ENCODE data around the gene RELT. TPM values are rescaled to one million over a fixed set of nuclear protein-coding genes. Genes with fewer than 3 reads are reported as not detected.

Gene RELT
- total and polyA plus RNA-seq, 2 of the 13 experiments (the other 11 are each of a cell fraction or from before 2014, with no cell fraction given): 2.5 to 4.7 TPM

DNA sequence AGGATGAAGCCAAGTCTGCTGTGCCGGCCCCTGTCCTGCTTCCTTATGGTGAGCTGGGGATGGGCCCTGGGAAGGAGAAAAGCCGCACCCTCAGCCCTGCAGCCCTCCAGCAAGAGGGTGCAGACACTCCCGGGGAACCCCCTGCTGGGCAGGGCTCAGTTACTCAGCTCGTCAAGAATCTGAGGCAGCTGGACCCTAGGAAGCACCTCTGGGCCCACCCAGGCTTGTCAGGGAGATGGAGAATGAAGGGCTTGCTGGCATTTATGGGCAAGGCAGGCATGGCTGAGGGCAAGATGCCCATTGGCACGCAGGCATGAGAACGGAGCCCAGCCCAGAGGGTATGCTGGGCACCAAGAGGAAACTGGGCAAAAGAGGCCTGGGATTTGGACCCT is 12.9 kb downstream of the RELT start:
- in situ Hi-C loops (cut with HindIII; ENCODE audit: extremely low pct_ligation_motif_present, low pct_unique_long_range_greater_than_20kb): no loop called here
- H3K4me2 ChIP-seq (ENCODE audit: low read depth, low read length): no peak overlapping the region
- no peaks in the 10 kb centered on the region for H3K9me3 ChIP-seq (ENCODE audit: low read length)
- ChIA-PET POLR2A (no interaction called here), CTCF (ENCODE audit: low intra/inter-chr PET ratio, low total read pairs) (no interaction called here)
- 100% methylated on average over 4 of the region's 6 CpGs for WGBS (ENCODE audit: low lambda C conversion rate)
- no peak for ATAC-seq
- H3K36me3 ChIP-seq (replicated peaks in 1 of 2; ENCODE audit: control insufficient read depth in 1 of 2, insufficient read depth in 2 of 2, low read length in 2 of 2): peaks cover 3 to 8% of the 10 kb centered on the region in 2 experiments; a peak in 3 of 5 replicates
- H3K79me2 ChIP-seq (ENCODE audit: insufficient read depth, low read length): peaks cover 8% of the 10 kb centered on the region
- H4K20me1 ChIP-seq (ENCODE audit: insufficient read depth, low read length): no peaks in the 10 kb centered on the region
- intact Hi-C loops (cut with micrococcal nuclease; ENCODE audit: unreplicated experiment): no loop called here
- no peak overlapping the region for H3K4me3 ChIP-seq (replicated peaks in 1 of 3; ENCODE audit: insufficient read depth in 1 of 3, low read depth in 2 of 3, low read length in 3 of 3)
- H2AFZ ChIP-seq (ENCODE audit: low read length): no peak overlapping the region
- no TSS peak for BruUV-seq (replicated peaks)
- FAIRE-seq: no peak
- no peaks in the 10 kb centered on the region for H3K27me3 ChIP-seq (ENCODE audit: control insufficient read depth in 1 of 2, insufficient read depth in 2 of 2, low read length in 2 of 2)
- DNase-seq (ENCODE audit: low spot score): no peak
- H3K4me1 ChIP-seq (ENCODE audit: insufficient read depth, low read length): peaks cover 16% of the 10 kb centered on the region
- no peak for TF ChIP-seq DR1 (CRISPR knock-in tag; IDR thresholded peaks at IDR 0.05)
- H3K27ac ChIP-seq (ENCODE audit: extremely low read length, insufficient read depth, low read length): no peak overlapping the region
- H3K9ac ChIP-seq (ENCODE audit: insufficient read depth, low read depth, low read length): no peak overlapping the region

- H4K20me1 ChIP-seq (ENCODE audit: insufficient read depth, low read length): no peaks in the 10 kb centered on the region
- 96% methylated on average over 7 of the region's 7 CpGs for WGBS (ENCODE audit: low lambda C conversion rate)
- intact Hi-C loops (cut with micrococcal nuclease; ENCODE audit: unreplicated experiment) (no loop called here), in situ Hi-C loops (cut with HindIII; ENCODE audit: extremely low pct_ligation_motif_present, low pct_unique_long_range_greater_than_20kb) (loop anchor here (5.0 kb wide), 2 partner anchors 38 to 98 kb away; no protein-coding TSS in a partner anchor)
- peaks cover 16% of the 10 kb centered on the region for H3K4me1 ChIP-seq (ENCODE audit: insufficient read depth, low read length)
- no peak overlapping the region for H3K4me3 ChIP-seq (replicated peaks in 1 of 3; ENCODE audit: insufficient read depth in 1 of 3, low read depth in 2 of 3, low read length in 3 of 3)
- H2AFZ ChIP-seq (ENCODE audit: low read length): no peak overlapping the region
- peaks cover 5% of the 10 kb centered on the region for H3K79me2 ChIP-seq (ENCODE audit: insufficient read depth, low read length)
- DNase-seq (ENCODE audit: low spot score) (no peak), ATAC-seq (no peak), FAIRE-seq (no peak)
- H3K36me3 ChIP-seq (replicated peaks in 1 of 2; ENCODE audit: control insufficient read depth in 1 of 2, insufficient read depth in 2 of 2, low read length in 2 of 2): peaks cover 4 to 8% of the 10 kb centered on the region in 2 experiments; a peak in 3 of 5 replicates
- CTCF ChIA-PET (ENCODE audit: low intra/inter-chr PET ratio, low total read pairs): no interaction called here
- no peak overlapping the region for H3K9ac ChIP-seq (ENCODE audit: insufficient read depth, low read depth, low read length)
- H3K27ac ChIP-seq (ENCODE audit: extremely low read length, insufficient read depth, low read length): no peak overlapping the region
- H3K4me2 ChIP-seq (ENCODE audit: low read depth, low read length): no peak overlapping the region
- no peaks in the 10 kb centered on the region for H3K9me3 ChIP-seq (ENCODE audit: low read length)
- no TSS peak for BruUV-seq (replicated peaks)
- POLR2A ChIA-PET: no interaction called here
- no peaks in the 10 kb centered on the region for H3K27me3 ChIP-seq (ENCODE audit: control insufficient read depth in 1 of 2, insufficient read depth in 2 of 2, low read length in 2 of 2)
- TF ChIP-seq, protein P1, sequence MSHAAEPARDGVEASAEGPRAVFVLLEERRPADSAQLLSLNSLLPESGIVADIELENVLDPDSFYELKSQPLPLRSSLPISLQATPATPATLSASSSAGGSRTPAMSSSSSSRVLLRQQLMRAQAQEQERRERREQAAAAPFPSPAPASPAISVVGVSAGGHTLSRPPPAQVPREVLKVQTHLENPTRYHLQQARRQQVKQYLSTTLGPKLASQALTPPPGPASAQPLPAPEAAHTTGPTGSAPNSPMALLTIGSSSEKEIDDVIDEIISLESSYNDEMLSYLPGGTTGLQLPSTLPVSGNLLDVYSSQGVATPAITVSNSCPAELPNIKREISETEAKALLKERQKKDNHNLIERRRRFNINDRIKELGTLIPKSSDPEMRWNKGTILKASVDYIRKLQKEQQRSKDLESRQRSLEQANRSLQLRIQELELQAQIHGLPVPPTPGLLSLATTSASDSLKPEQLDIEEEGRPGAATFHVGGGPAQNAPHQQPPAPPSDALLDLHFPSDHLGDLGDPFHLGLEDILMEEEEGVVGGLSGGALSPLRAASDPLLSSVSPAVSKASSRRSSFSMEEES (CRISPR knock-in tag; IDR thresholded peaks at IDR 0.05): no peak
- TF ChIP-seq NRL (CRISPR knock-in tag; IDR thresholded peaks at IDR 0.05; ENCODE audit: borderline replicate concordance) (no peak), ZNF557 (CRISPR knock-in tag; IDR thresholded peaks at IDR 0.05) (no peak), ZNF180 (CRISPR knock-in tag; IDR thresholded peaks at IDR 0.05; ENCODE audit: borderline replicate concordance, low read depth) (no peak), ZNF556 (CRISPR knock-in tag; IDR thresholded peaks at IDR 0.05; ENCODE audit: borderline replicate concordance) (no peak), AGO1 (IDR thresholded peaks at IDR 0.05; ENCODE audit: low read depth, low read length, poor library complexity, severe bottlenecking) (no peak)
- TF ChIP-seq, protein P2, sequence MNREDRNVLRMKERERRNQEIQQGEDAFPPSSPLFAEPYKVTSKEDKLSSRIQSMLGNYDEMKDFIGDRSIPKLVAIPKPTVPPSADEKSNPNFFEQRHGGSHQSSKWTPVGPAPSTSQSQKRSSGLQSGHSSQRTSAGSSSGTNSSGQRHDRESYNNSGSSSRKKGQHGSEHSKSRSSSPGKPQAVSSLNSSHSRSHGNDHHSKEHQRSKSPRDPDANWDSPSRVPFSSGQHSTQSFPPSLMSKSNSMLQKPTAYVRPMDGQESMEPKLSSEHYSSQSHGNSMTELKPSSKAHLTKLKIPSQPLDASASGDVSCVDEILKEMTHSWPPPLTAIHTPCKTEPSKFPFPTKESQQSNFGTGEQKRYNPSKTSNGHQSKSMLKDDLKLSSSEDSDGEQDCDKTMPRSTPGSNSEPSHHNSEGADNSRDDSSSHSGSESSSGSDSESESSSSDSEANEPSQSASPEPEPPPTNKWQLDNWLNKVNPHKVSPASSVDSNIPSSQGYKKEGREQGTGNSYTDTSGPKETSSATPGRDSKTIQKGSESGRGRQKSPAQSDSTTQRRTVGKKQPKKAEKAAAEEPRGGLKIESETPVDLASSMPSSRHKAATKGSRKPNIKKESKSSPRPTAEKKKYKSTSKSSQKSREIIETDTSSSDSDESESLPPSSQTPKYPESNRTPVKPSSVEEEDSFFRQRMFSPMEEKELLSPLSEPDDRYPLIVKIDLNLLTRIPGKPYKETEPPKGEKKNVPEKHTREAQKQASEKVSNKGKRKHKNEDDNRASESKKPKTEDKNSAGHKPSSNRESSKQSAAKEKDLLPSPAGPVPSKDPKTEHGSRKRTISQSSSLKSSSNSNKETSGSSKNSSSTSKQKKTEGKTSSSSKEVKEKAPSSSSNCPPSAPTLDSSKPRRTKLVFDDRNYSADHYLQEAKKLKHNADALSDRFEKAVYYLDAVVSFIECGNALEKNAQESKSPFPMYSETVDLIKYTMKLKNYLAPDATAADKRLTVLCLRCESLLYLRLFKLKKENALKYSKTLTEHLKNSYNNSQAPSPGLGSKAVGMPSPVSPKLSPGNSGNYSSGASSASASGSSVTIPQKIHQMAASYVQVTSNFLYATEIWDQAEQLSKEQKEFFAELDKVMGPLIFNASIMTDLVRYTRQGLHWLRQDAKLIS (CRISPR knock-in tag; IDR thresholded peaks at IDR 0.05): no peak
- TF ChIP-seq, protein P3, sequence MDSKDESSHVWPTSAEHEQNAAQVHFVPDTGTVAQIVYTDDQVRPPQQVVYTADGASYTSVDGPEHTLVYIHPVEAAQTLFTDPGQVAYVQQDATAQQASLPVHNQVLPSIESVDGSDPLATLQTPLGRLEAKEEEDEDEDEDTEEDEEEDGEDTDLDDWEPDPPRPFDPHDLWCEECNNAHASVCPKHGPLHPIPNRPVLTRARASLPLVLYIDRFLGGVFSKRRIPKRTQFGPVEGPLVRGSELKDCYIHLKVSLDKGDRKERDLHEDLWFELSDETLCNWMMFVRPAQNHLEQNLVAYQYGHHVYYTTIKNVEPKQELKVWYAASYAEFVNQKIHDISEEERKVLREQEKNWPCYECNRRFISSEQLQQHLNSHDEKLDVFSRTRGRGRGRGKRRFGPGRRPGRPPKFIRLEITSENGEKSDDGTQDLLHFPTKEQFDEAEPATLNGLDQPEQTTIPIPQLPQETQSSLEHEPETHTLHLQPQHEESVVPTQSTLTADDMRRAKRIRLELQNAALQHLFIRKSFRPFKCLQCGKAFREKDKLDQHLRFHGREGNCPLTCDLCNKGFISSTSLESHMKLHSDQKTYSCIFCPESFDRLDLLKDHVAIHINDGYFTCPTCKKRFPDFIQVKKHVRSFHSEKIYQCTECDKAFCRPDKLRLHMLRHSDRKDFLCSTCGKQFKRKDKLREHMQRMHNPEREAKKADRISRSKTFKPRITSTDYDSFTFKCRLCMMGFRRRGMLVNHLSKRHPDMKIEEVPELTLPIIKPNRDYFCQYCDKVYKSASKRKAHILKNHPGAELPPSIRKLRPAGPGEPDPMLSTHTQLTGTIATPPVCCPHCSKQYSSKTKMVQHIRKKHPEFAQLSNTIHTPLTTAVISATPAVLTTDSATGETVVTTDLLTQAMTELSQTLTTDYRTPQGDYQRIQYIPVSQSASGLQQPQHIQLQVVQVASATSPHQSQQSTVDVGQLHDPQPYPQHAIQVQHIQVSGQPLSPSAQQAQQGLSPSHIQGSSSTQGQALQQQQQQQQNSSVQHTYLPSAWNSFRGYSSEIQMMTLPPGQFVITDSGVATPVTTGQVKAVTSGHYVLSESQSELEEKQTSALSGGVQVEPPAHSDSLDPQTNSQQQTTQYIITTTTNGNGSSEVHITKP (CRISPR knock-in tag; IDR thresholded peaks at IDR 0.05; ENCODE audit: low read depth): no peak
Observed at GRCh38 chr11:73389916-73390315, 13.7 kb downstream of the RELT start.
